Measurements from ENCODE around the gene AGPAT1. TPM values are rescaled to one million over a fixed set of nuclear protein-coding genes. Genes with fewer than 3 reads are reported as not detected.

Gene AGPAT1
- total and polyA plus RNA-seq, 2 of the 13 experiments (the other 11 are each of a cell fraction or from before 2014, with no cell fraction given): 51.3 to 139 TPM

DNA sequence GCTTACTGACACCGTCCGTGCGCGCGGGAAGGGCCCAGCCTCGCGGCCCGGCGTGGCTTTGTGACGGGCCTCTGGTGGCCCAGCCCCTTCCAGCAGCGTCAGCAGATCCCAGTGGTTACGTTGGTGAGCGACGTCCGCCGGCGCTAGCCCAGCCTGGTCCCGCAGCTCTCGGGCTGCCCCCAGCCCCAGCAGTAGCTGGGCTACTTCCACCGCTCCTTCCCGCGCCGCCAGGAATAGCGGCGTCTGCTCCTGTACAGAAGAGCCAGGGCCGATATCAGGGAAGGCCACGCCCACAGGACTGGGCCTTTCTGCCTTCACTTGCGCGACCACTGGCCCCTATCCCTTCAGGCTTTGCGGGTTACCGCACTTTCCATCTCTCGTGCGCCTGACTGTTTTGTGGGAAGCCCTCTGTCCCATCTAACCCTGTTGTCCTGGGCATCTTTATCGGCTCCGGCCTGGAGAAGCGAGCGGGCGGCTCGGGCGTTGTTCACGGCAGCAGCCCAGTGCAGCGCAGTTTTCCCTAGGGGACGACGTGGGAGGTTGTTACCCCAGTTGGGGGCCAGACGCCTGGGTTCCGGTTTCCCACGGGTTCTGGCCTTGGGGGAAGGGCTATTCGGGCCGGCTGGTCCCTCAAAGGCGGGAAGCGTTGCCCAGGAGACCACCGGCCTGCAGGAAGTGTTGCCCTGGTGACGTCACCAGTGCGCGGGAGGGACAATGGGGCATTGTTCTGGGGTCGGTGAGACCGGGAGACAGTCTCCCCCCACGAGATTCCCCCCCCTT, 20.2 kb upstream of the AGPAT1 start (continued):
- TF ChIP-seq, protein P1, sequence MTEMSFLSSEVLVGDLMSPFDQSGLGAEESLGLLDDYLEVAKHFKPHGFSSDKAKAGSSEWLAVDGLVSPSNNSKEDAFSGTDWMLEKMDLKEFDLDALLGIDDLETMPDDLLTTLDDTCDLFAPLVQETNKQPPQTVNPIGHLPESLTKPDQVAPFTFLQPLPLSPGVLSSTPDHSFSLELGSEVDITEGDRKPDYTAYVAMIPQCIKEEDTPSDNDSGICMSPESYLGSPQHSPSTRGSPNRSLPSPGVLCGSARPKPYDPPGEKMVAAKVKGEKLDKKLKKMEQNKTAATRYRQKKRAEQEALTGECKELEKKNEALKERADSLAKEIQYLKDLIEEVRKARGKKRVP (CRISPR knock-in tag; IDR thresholded peaks at IDR 0.05): 0 out of 4 replicates have a peak, but pooled peaks of 1 of the 2 experiments have one; percentile 29
- 0 out of 2 replicates have a peak, but pooled peaks have one; percentile 3 for TF ChIP-seq RELA (CRISPR knock-in tag; IDR thresholded peaks at IDR 0.05)
- TF ChIP-seq ZNF382 (CRISPR knock-in tag; IDR thresholded peaks at IDR 0.05; ENCODE audit: borderline replicate concordance): no peak
- peak; percentile 40; the same call in 1 of the 2 replicates for TF ChIP-seq ZNF225 (CRISPR knock-in tag; IDR thresholded peaks at IDR 0.05)
- TF ChIP-seq ZNF674 (CRISPR knock-in tag; IDR thresholded peaks at IDR 0.05; ENCODE audit: low read depth): no peak
- no peak for TF ChIP-seq SMARCC2 (IDR thresholded peaks at IDR 0.05)
- TF ChIP-seq, protein P2, sequence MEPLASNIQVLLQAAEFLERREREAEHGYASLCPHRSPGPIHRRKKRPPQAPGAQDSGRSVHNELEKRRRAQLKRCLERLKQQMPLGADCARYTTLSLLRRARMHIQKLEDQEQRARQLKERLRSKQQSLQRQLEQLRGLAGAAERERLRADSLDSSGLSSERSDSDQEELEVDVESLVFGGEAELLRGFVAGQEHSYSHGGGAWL (CRISPR knock-in tag; IDR thresholded peaks at IDR 0.05): peak; percentile 89
- TF ChIP-seq, protein P3, sequence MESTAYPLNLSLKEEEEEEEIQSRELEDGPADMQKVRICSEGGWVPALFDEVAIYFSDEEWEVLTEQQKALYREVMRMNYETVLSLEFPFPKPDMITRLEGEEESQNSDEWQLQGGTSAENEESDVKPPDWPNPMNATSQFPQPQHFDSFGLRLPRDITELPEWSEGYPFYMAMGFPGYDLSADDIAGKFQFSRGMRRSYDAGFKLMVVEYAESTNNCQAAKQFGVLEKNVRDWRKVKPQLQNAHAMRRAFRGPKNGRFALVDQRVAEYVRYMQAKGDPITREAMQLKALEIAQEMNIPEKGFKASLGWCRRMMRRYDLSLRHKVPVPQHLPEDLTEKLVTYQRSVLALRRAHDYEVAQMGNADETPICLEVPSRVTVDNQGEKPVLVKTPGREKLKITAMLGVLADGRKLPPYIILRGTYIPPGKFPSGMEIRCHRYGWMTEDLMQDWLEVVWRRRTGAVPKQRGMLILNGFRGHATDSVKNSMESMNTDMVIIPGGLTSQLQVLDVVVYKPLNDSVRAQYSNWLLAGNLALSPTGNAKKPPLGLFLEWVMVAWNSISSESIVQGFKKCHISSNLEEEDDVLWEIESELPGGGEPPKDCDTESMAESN (CRISPR knock-in tag; conservative IDR thresholded peaks at IDR 0.05): no peak
- TF ChIP-seq, protein P4, sequence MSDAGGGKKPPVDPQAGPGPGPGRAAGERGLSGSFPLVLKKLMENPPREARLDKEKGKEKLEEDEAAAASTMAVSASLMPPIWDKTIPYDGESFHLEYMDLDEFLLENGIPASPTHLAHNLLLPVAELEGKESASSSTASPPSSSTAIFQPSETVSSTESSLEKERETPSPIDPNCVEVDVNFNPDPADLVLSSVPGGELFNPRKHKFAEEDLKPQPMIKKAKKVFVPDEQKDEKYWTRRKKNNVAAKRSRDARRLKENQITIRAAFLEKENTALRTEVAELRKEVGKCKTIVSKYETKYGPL (CRISPR knock-in tag; IDR thresholded peaks at IDR 0.05): no peak; the same call in 1 of the 2 replicates
- TF ChIP-seq FOXO1 (CRISPR knock-in tag; IDR thresholded peaks at IDR 0.05): peak; percentile 34
- TF ChIP-seq JUNB (CRISPR knock-in tag; IDR thresholded peaks at IDR 0.05; ENCODE audit: borderline replicate concordance): no peak
- TF ChIP-seq, protein P5, sequence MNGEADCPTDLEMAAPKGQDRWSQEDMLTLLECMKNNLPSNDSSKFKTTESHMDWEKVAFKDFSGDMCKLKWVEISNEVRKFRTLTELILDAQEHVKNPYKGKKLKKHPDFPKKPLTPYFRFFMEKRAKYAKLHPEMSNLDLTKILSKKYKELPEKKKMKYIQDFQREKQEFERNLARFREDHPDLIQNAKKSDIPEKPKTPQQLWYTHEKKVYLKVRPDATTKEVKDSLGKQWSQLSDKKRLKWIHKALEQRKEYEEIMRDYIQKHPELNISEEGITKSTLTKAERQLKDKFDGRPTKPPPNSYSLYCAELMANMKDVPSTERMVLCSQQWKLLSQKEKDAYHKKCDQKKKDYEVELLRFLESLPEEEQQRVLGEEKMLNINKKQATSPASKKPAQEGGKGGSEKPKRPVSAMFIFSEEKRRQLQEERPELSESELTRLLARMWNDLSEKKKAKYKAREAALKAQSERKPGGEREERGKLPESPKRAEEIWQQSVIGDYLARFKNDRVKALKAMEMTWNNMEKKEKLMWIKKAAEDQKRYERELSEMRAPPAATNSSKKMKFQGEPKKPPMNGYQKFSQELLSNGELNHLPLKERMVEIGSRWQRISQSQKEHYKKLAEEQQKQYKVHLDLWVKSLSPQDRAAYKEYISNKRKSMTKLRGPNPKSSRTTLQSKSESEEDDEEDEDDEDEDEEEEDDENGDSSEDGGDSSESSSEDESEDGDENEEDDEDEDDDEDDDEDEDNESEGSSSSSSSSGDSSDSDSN (CRISPR knock-in tag; IDR thresholded peaks at IDR 0.05): peak; percentile 72
- TF ChIP-seq SUZ12 (IDR thresholded peaks at IDR 0.05; ENCODE audit: low read depth, low read length): no peak
- TF ChIP-seq, protein P6, sequence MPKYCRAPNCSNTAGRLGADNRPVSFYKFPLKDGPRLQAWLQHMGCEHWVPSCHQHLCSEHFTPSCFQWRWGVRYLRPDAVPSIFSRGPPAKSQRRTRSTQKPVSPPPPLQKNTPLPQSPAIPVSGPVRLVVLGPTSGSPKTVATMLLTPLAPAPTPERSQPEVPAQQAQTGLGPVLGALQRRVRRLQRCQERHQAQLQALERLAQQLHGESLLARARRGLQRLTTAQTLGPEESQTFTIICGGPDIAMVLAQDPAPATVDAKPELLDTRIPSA (CRISPR knock-in tag; IDR thresholded peaks at IDR 0.05; ENCODE audit: borderline replicate concordance): no peak
- TF ChIP-seq KDM2A (CRISPR knock-in tag; IDR thresholded peaks at IDR 0.05; ENCODE audit: borderline replicate concordance, low read depth): peak; percentile 93
- TF ChIP-seq POLR2A (IDR thresholded peaks at IDR 0.05; ENCODE audit: insufficient read depth in 1 of 2, low read depth in 2 of 2, low read length in 2 of 2): peak in 1 of 2 experiments; percentile 94; a peak in 2 of 4 replicates
- TF ChIP-seq ATM (IDR thresholded peaks at IDR 0.05; ENCODE audit: borderline replicate concordance): no peak
- TF ChIP-seq ZNF747 (CRISPR knock-in tag; IDR thresholded peaks at IDR 0.05; ENCODE audit: borderline replicate concordance): no peak
- peak; percentile 86 for TF ChIP-seq SALL1 (CRISPR knock-in tag; IDR thresholded peaks at IDR 0.05)
- TF ChIP-seq, protein P7, sequence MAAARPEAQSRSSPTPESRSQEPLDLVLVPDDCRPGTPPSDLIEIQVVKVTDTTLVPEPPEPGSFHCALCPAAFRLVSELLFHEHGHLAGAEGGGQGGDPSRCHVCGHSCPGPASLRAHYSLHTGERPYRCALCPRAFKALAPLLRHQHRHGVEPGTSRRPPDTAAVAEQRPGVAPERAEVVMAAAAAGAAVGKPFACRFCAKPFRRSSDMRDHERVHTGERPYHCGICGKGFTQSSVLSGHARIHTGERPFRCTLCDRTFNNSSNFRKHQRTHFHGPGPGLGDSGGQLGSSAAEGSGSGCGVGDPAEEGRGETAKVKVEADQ (CRISPR knock-in tag; IDR thresholded peaks at IDR 0.05; ENCODE audit: borderline replicate concordance): no peak
